H9 (cell line): ENCODE measurements around the gene MRPL16. TPM values are rescaled to one million over a fixed set of nuclear protein-coding genes. Genes with fewer than 3 reads are reported as not detected.
A peak's percentile ranks its signal among the peaks of the same experiment; 100 is the strongest.

Source experiments
- DNase-seq: peaks from one replicate; pipeline ENCODE4 v3.0.0-alpha.2; 2017
- H2AFZ ChIP-seq: one replicate; pipeline ENCODE4 v1.6.1; 2013; ENCODE audit warnings: mild to moderate bottlenecking, low read length, control low read depth, moderate library complexity
- H2AK5ac ChIP-seq: 2 replicates; pipeline ENCODE4 v1.6.1; 2013; ENCODE audit warnings: low read length, control low read depth, mixed read lengths; ENCODE audit not compliant: insufficient read length
- H2BK120ac ChIP-seq: one replicate; pipeline ENCODE4 v1.6.1; 2013; ENCODE audit warnings: low read depth, mild to moderate bottlenecking, low read length, control low read depth, inconsistent platforms; ENCODE audit not compliant: poor library complexity, severe bottlenecking
- H2BK12ac ChIP-seq: 2 replicates; pipeline ENCODE4 v1.6.1; 2013; ENCODE audit warnings: low read length, control low read depth, mixed read lengths, low read depth; ENCODE audit not compliant: insufficient read length
- H2BK15ac ChIP-seq: 2 replicates; pipeline ENCODE4 v1.6.1; 2013; ENCODE audit warnings: low read depth, low read length, control low read depth
- H2BK20ac ChIP-seq: one replicate; pipeline ENCODE4 v1.6.1; 2013; ENCODE audit warnings: low read depth, mild to moderate bottlenecking, low read length, control low read depth, inconsistent platforms; ENCODE audit not compliant: poor library complexity, severe bottlenecking
- H2BK5ac ChIP-seq: 2 replicates; pipeline ENCODE4 v1.6.1; 2013; ENCODE audit warnings: low read length, control low read depth, mixed read lengths; ENCODE audit not compliant: insufficient read length
- H3K14ac ChIP-seq: 2 replicates; pipeline ENCODE4 v1.6.1; 2013; ENCODE audit warnings: low read length, control low read depth; ENCODE audit not compliant: insufficient read depth
- H3K18ac ChIP-seq: 2 replicates; pipeline ENCODE4 v1.6.1; 2013; ENCODE audit warnings: low read depth, mild to moderate bottlenecking, mixed read lengths, low read length, control low read depth; ENCODE audit not compliant: insufficient read length
- H3K23ac ChIP-seq: 2 replicates; pipeline ENCODE4 v1.6.1; 2013; ENCODE audit warnings: low read length, control low read depth, mixed read lengths, low read depth; ENCODE audit not compliant: insufficient read length
- H3K23me2 ChIP-seq: 2 replicates; pipeline ENCODE4 v1.6.1; 2013; ENCODE audit warnings: low read depth, mild to moderate bottlenecking, mixed read lengths, low read length, control low read depth; ENCODE audit not compliant: insufficient read length, poor library complexity, severe bottlenecking
- H3K27ac ChIP-seq: 2 replicates; pipeline ENCODE4 v1.5.1; 2013; ENCODE audit warnings: low read length, control low read depth, mixed read lengths, low read depth; ENCODE audit not compliant: insufficient read length
- H3K27me3 ChIP-seq: 2 replicates; pipeline ENCODE4 v1.6.1; 2013; ENCODE audit warnings: low read length, control low read depth, inconsistent platforms; ENCODE audit not compliant: insufficient read depth
- H3K4ac ChIP-seq: 2 replicates; pipeline ENCODE4 v1.6.1; 2013; ENCODE audit warnings: low read depth, mild to moderate bottlenecking, control low read depth, inconsistent platforms, low read length, moderate library complexity
- H3K4me1 ChIP-seq: 2 replicates; pipeline ENCODE4 v1.6.1; 2013; ENCODE audit warnings: low read length, control low read depth, inconsistent platforms; ENCODE audit not compliant: insufficient read depth
- H3K4me2 ChIP-seq: 2 replicates; pipeline ENCODE4 v1.6.1; 2013; ENCODE audit warnings: low read length, control low read depth, mixed read lengths; ENCODE audit not compliant: insufficient read length, insufficient read depth
- H3K56ac ChIP-seq: 2 replicates; pipeline ENCODE4 v1.6.1; 2013; ENCODE audit warnings: low read depth, mild to moderate bottlenecking, mixed read lengths, low read length, control low read depth; ENCODE audit not compliant: insufficient read length
- H3K79me1 ChIP-seq: 2 replicates; pipeline ENCODE4 v1.6.1; 2013; ENCODE audit warnings: low read depth, mild to moderate bottlenecking, moderate library complexity, low read length, control low read depth, inconsistent platforms; ENCODE audit not compliant: insufficient read depth, poor library complexity, severe bottlenecking
- H3K79me2 ChIP-seq: 2 replicates; pipeline ENCODE4 v1.6.1; 2013; ENCODE audit warnings: low read length, control low read depth, inconsistent platforms; ENCODE audit not compliant: insufficient read depth
- H3K9ac ChIP-seq: 2 replicates; pipeline ENCODE4 v1.6.1; 2013; ENCODE audit warnings: low read length, control low read depth, mixed read lengths; ENCODE audit not compliant: insufficient read length; ENCODE audit errors: extremely low read depth
- H3K9me3 ChIP-seq: one replicate; pipeline ENCODE4 v1.6.1; 2013; ENCODE audit warnings: low read depth, low read length, inconsistent platforms; ENCODE audit not compliant: control insufficient read depth
- H3T11ph ChIP-seq: one replicate; pipeline ENCODE4 v1.6.1; 2013; ENCODE audit warnings: mild to moderate bottlenecking, low read length, control low read depth, inconsistent platforms
- H4K20me1 ChIP-seq: one replicate; pipeline ENCODE4 v1.6.1; 2013; ENCODE audit not compliant: control insufficient read depth, insufficient read length, insufficient read depth
- H4K5ac ChIP-seq: 2 replicates; pipeline ENCODE4 v1.6.1; 2013; ENCODE audit warnings: low read depth, mild to moderate bottlenecking, mixed read lengths, low read length, control low read depth; ENCODE audit not compliant: insufficient read length
- H4K8ac ChIP-seq: replicated peaks from 2 replicates; pipeline ENCODE4 v1.6.1; 2013; ENCODE audit warnings: low read length, control low read depth, mixed read lengths, low read depth; ENCODE audit not compliant: insufficient read length
- H4K91ac ChIP-seq: 2 replicates; pipeline ENCODE4 v1.6.1; 2013; ENCODE audit warnings: low read depth, mild to moderate bottlenecking, moderate library complexity, mixed read lengths, low read length, control low read depth; ENCODE audit not compliant: insufficient read length
- H3K27ac Mint-ChIP-seq, 3 experiments: 2 replicates in 2 of 3; 3 replicates in 1 of 3; pipeline ENCODE4 v1.8.0; 2020 to 2021; ENCODE audit warnings: mixed read lengths in 3 of 3, mild to moderate bottlenecking in 1 of 3, moderate library complexity in 1 of 3
- H3K27me3 Mint-ChIP-seq: 2 replicates; pipeline ENCODE4 v1.8.0; 2021; ENCODE audit warnings: low read depth, mild to moderate bottlenecking, moderate library complexity, mixed read lengths
- H3K36me3 Mint-ChIP-seq, 3 experiments: 2 replicates in 2 of 3; 3 replicates in 1 of 3; pipeline ENCODE4 v1.8.0; 2020 to 2021; ENCODE audit warnings: low read depth in 3 of 3, mixed read lengths in 3 of 3; ENCODE audit not compliant: insufficient read depth in 1 of 3
- H3K4me1 Mint-ChIP-seq, 2 experiments: 2 replicates each; pipeline ENCODE4 v1.8.0; 2020; ENCODE audit warnings: mixed read lengths in 2 of 2
- H3K4me3 Mint-ChIP-seq, 2 experiments: 2 replicates in 1 of 2; 3 replicates in 1 of 2; pipeline ENCODE4 v1.8.0; 2020 to 2021; ENCODE audit warnings: mild to moderate bottlenecking in 2 of 2, mixed read lengths in 2 of 2, moderate library complexity in 1 of 2
- H3K9me3 Mint-ChIP-seq, 2 experiments: 2 replicates in 1 of 2; 3 replicates in 1 of 2; pipeline ENCODE4 v1.8.0; 2020; ENCODE audit warnings: mild to moderate bottlenecking in 2 of 2, mixed read lengths in 2 of 2, moderate library complexity in 1 of 2
- CTCF ChIP-seq: fragments of 200-600 bp; sonication (generic); conservative IDR thresholded peaks from 3 replicates; pipeline ENCODE4 v1.8.0; 2021; ENCODE audit warnings: antibody characterized with exemption, mild to moderate bottlenecking
- WGBS: extraction: QIAGEN DNeasy Blood & Tissue Kit; methylation state at CpG from one replicate; pipeline ENCODE4 v1.1.7; 2013; ENCODE audit warnings: missing lambda C conversion rate, low lambda C conversion rate, mixed read lengths; ENCODE audit not compliant: insufficient read length; ENCODE audit errors: extremely low coverage; 5-methylcytosine and 5-hydroxymethylcytosine counted together
- total RNA-seq: library from RNA; stranded (reverse); gene quantifications from 2 replicates; pipeline ENCODE4 v1.2.1, GENCODE V29; 2021

The MRPL16 gene
- total RNA-seq, 1 experiment from 2014 or later = 87.1 TPM

GRCh38 chr11:59756845-59757244 lies 53.7 kb downstream of the MRPL16 start:
- peak overlapping the region in 2 of 3 experiments; percentile 27 to 74; a peak in 3 of 7 replicates for H3K27ac Mint-ChIP-seq
- H4K5ac ChIP-seq = no peak overlapping the region
- H3K4me1 Mint-ChIP-seq = peaks cover 35 to 39% of the 10 kb centered on the region in 2 experiments
- H3K79me2 ChIP-seq = peaks cover 28% of the 10 kb centered on the region; the same call in 1 of the 2 replicates
- peaks cover 2 to 13% (median 7%) of the 10 kb centered on the region in 3 experiments; a peak in 5 of 7 replicates for H3K36me3 Mint-ChIP-seq
- H4K20me1 ChIP-seq = no peaks in the 10 kb centered on the region
- no peak overlapping the region for H2BK5ac ChIP-seq
- H2BK120ac ChIP-seq = no peak overlapping the region
- no peak overlapping the region for H3K9ac ChIP-seq
- no peak overlapping the region for H4K91ac ChIP-seq
- H3K9me3 Mint-ChIP-seq = no peaks in the 10 kb centered on the region; a peak in 1 of 5 replicates
- H3K4me1 ChIP-seq = 0 out of 2 replicates have a peak, but pooled peaks cover 4% of the 10 kb centered on the region
- no peak overlapping the region for H3K18ac ChIP-seq
- no CpG with 5 or more reads among the region's 4 CpGs for WGBS
- no peak overlapping the region for H3K4ac ChIP-seq
- no peak overlapping the region for H3K23ac ChIP-seq
- H3K27ac ChIP-seq = no peak overlapping the region
- no peaks in the 10 kb centered on the region for H3K27me3 ChIP-seq
- H3K4me3 Mint-ChIP-seq = peak overlapping the region; percentile 92 to 96
- peak; percentile 38 for DNase-seq
- H3T11ph ChIP-seq = no peak overlapping the region
- H3K9me3 ChIP-seq = no peaks in the 10 kb centered on the region
- H3K23me2 ChIP-seq = peaks cover 19% of the 10 kb centered on the region
- H2AK5ac ChIP-seq = no peak overlapping the region
- no peak overlapping the region for H4K8ac ChIP-seq
- no peak overlapping the region for H3K56ac ChIP-seq
- H2BK15ac ChIP-seq = no peak overlapping the region
- TF ChIP-seq CTCF = no peak
- H2BK20ac ChIP-seq = no peak overlapping the region
- H3K4me2 ChIP-seq = peak overlapping the region; percentile 85
- H2BK12ac ChIP-seq = no peak overlapping the region
- no peak overlapping the region for H3K14ac ChIP-seq
- peaks cover 14% of the 10 kb centered on the region for H3K79me1 ChIP-seq
- peaks cover 6% of the 10 kb centered on the region for H3K27me3 Mint-ChIP-seq
- no peak overlapping the region for H2AFZ ChIP-seq
